ENCODE measurements around the gene CDC42EP4. TPM values are rescaled to one million over a fixed set of nuclear protein-coding genes. Genes with fewer than 3 reads are reported as not detected.
"Not testable (repeated sequence)": the region's sequence is repeated elsewhere in the genome, so short reads cannot be mapped to it uniquely, and the experiment has no call there.

The CDC42EP4 gene
- total RNA-seq, 1 experiment from 2014 or later = 83.1 TPM

DNA sequence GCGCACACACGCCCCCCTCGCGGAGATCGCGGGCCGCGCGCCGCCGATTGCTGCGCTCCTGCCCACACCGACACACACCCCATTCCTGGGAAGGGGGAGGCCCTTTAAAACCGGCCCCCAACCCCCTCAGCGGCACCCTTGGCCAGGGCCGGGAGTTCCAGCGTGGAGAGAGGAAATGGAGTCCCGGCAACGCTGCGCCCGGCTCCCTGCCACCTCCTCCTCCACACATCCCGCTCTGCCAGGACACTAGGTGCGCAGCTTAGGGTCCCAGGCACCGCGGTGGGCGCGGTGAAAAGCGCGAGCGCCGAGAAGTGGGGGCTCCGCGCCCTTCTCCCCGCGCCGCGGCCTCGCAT is 397 bp downstream of the CDC42EP4 start:
- H4K20me1 ChIP-seq (ENCODE audit: low read length) = peaks cover 12% of the 10 kb centered on the region
- peaks cover 41% of the 10 kb centered on the region for H3K4me1 ChIP-seq (ENCODE audit: insufficient read depth, low read length)
- peaks cover 54% of the 10 kb centered on the region for H3K79me2 ChIP-seq (ENCODE audit: low read length)
- peak overlapping the region; percentile 86 for H3K9ac ChIP-seq (ENCODE audit: low read length)
- TSS peak; percentile 74 for BruUV-seq (replicated peaks)
- peak overlapping the region; percentile 68 for H2AFZ ChIP-seq (ENCODE audit: low read length)
- no peaks in the 10 kb centered on the region for H3K27me3 ChIP-seq (ENCODE audit: low read length)
- ATAC-seq (peak; percentile 23), DNase-seq (no peak)
- H3K9me3 ChIP-seq (ENCODE audit: low read length) = no peaks in the 10 kb centered on the region
- peak overlapping the region; percentile 94 for H3K4me3 ChIP-seq (ENCODE audit: low read length)
- TF ChIP-seq EZH2phosphoT487 (IDR thresholded peaks at IDR 0.05; ENCODE audit: borderline replicate concordance, low read length) (no peak), EZH2 (IDR thresholded peaks at IDR 0.05; ENCODE audit: low read length, unreplicated experiment) (no peak), CTCF (conservative IDR thresholded peaks at IDR 0.05; ENCODE audit: low read depth, low read length) (no peak)
- CTCF ChIA-PET = interaction anchor here (0.8 to 1.6 kb wide), 4 partner anchors 20 to 81 kb away, joined by 5 to 13 read pairs (median 10); no protein-coding TSS in a partner anchor
- POLR2A ChIA-PET (ENCODE audit: unreplicated experiment) = interaction anchor here (0.6 to 1.8 kb wide), 3 partner anchors 20 to 971 kb away, joined by 3 to 15 read pairs (median 11); no protein-coding TSS in a partner anchor
- intact Hi-C loops (cut with micrococcal nuclease) = loop anchor here (1.0 to 10.0 kb wide), 3 partner anchors 79 to 727 kb away; partner anchors contain the start of gene COG1
- 0 out of 2 replicates have a peak, but pooled peaks cover 7% of the 10 kb centered on the region for H3K36me3 ChIP-seq (ENCODE audit: low read depth, low read length)
- peak overlapping the region; percentile 100 for H3K4me2 ChIP-seq (ENCODE audit: low read length)
- H3F3A ChIP-seq (ENCODE audit: low read length, unreplicated experiment) = no peaks in the 10 kb centered on the region
- peak overlapping the region; percentile 76 for H3K27ac ChIP-seq (ENCODE audit: low read length)
- H3K9me2 ChIP-seq (replicated peaks; ENCODE audit: low read length) = no peaks in the 10 kb centered on the region

- peaks cover 56% of the 10 kb centered on the region for H3K4me1 ChIP-seq (ENCODE audit: insufficient read depth, low read length)
- BruUV-seq (replicated peaks) = TSS peak; percentile 53
Observed at GRCh38 chr17:73309727-73310596, 1.8 kb downstream of the CDC42EP4 start.

GRCh38 chr17:73308959-73309358 is 2.8 kb downstream of the CDC42EP4 start:
- BruUV-seq (replicated peaks); H2AFZ ChIP-seq (ENCODE audit: low read length); H3K9me2 ChIP-seq (replicated peaks; ENCODE audit: low read length); H3F3A ChIP-seq (ENCODE audit: low read length, unreplicated experiment); H3K36me3 ChIP-seq (ENCODE audit: low read depth, low read length); CTCF ChIA-PET; ATAC-seq; H3K27me3 ChIP-seq (ENCODE audit: low read length); H3K9me3 ChIP-seq (ENCODE audit: low read length); DNase-seq: not testable (repeated sequence)
- peak overlapping the region; percentile 44 for H3K4me3 ChIP-seq (ENCODE audit: low read length)
- H4K20me1 ChIP-seq (ENCODE audit: low read length) = peaks cover 12% of the 10 kb centered on the region
- intact Hi-C loops (cut with micrococcal nuclease) = loop anchor here (5.0 to 10.0 kb wide), 2 partner anchors 52 to 896 kb away; partner anchors contain the start of gene RPL38
- H3K4me2 ChIP-seq (ENCODE audit: low read length) = peak overlapping the region; percentile 100
- peaks cover 66% of the 10 kb centered on the region for H3K4me1 ChIP-seq (ENCODE audit: insufficient read depth, low read length)
- POLR2A ChIA-PET (ENCODE audit: unreplicated experiment) = interaction anchor here (0.6 kb wide), 1 partner anchor 1874 kb away, joined by 5 read pairs; no protein-coding TSS in a partner anchor
- H3K79me2 ChIP-seq (ENCODE audit: low read length) = peaks cover 78% of the 10 kb centered on the region
- peak overlapping the region; percentile 2; the same call in 1 of the 2 replicates for H3K9ac ChIP-seq (ENCODE audit: low read length)
- peak overlapping the region; percentile 52 for H3K27ac ChIP-seq (ENCODE audit: low read length)

More at GRCh38 chr17:73309727-73310596, 1.8 kb downstream of the CDC42EP4 start:
- Histone ChIP-seq H3K27me3 (ENCODE audit: low read length) (no peaks in the 10 kb centered on the region), H4K20me1 (ENCODE audit: low read length) (peaks cover 12% of the 10 kb centered on the region), H3K4me2 (ENCODE audit: low read length) (peak overlapping the region; percentile 100), H3K79me2 (ENCODE audit: low read length) (peaks cover 68% of the 10 kb centered on the region), H3K4me3 (ENCODE audit: low read length) (peak overlapping the region; percentile 94), H3K27ac (ENCODE audit: low read length) (peak overlapping the region; percentile 76), H3K9me2 (replicated peaks; ENCODE audit: low read length) (no peaks in the 10 kb centered on the region), H3K9me3 (ENCODE audit: low read length) (no peaks in the 10 kb centered on the region), H2AFZ (ENCODE audit: low read length) (peak overlapping the region; percentile 68; the same call in 1 of the 2 replicates), H3K36me3 (ENCODE audit: low read depth, low read length) (0 out of 2 replicates have a peak, but pooled peaks cover 7% of the 10 kb centered on the region), H3F3A (ENCODE audit: low read length, unreplicated experiment) (no peaks in the 10 kb centered on the region), H3K9ac (ENCODE audit: low read length) (peak overlapping the region; percentile 86)
- intact Hi-C loops (cut with micrococcal nuclease) = loop anchor here (5.0 to 10.0 kb wide), 4 partner anchors 53 to 895 kb away; partner anchors contain the start of genes COG1 and RPL38
- ChIA-PET POLR2A (ENCODE audit: unreplicated experiment) (interaction anchor here (0.6 to 1.8 kb wide), 3 partner anchors 16 to 60 kb away, joined by 3 to 15 read pairs (median 4); no protein-coding TSS in a partner anchor), CTCF (interaction anchor here (0.8 to 1.6 kb wide), 5 partner anchors 18 to 60 kb away, joined by 3 to 13 read pairs (median 5); no protein-coding TSS in a partner anchor)
- no peak for TF ChIP-seq EZH2 (IDR thresholded peaks at IDR 0.05; ENCODE audit: low read length, unreplicated experiment)
- no peak for TF ChIP-seq EZH2phosphoT487 (IDR thresholded peaks at IDR 0.05; ENCODE audit: borderline replicate concordance, low read length)
- TF ChIP-seq CTCF (conservative IDR thresholded peaks at IDR 0.05; ENCODE audit: low read depth, low read length) = no peak
- ATAC-seq (no peak), DNase-seq (no peak)

Data from PC-3 (cell line).